Keratinocyte (primary cell): ENCODE results near the gene TCEA2.

Experiments
- EZH2 ChIP-seq: IDR thresholded peaks from one replicate; pipeline ENCODE4 v1.6.1; 2012; ENCODE audit warnings: inconsistent platforms, mild to moderate bottlenecking, low read length, moderate library complexity
- TF ChIP-seq, protein P1 (sequence below), 3 experiments: IDR thresholded peaks in 1 of 3; conservative IDR thresholded peaks in 1 of 3; optimal IDR thresholded peaks in 1 of 3; 2 replicates in 2 of 3; 3 replicates in 1 of 3; pipeline versions ENCODE3 to v1.5.1; 2011; ENCODE audit warnings: low read length in 3 of 3, mild to moderate bottlenecking in 3 of 3, moderate library complexity in 2 of 3, control low read depth in 1 of 3, inconsistent platforms in 1 of 3; ENCODE audit not compliant: insufficient read depth in 2 of 3; ENCODE audit errors: extremely low read depth in 1 of 3

DNA sequence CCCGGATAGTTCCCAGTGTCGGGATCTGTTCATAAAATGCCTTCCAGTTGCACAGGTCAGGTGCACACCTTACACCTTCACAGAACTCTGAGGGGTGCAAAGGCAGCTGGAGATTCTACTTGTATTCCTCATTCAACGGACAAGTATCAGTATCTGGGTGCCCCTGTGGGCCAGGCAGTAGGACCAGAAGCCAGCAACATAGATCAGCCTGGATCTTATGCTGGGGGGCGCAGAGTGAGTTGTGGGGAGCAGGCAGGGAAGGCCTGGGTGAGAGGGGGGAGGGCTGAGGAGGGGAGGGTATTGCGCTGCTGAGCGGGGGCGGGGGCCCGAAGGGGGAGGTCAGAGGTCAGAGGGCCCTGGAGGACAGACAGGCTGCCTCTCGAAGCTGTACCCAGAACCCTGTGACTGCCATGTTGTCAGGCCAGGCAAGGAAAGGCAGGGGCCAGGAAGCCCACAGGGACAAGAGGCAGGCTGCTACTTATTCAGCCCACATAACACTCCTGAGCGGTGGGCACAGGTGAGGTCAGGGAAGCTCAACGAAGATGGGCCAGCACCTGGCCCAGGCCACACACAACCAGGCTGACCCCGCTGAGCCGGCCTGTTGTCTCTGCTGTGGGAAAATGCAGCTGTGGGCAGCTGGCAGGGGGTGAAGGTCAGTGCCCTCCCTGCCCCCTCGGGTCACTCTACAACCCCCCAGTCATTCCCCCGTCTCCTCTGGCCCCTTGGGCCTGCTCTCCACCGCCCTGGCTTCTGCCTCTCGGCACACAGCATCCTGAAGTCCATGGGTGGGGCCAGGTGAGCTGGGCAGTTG is 18.0 kb downstream of the TCEA2 start:
- TF ChIP-seq, protein P1, sequence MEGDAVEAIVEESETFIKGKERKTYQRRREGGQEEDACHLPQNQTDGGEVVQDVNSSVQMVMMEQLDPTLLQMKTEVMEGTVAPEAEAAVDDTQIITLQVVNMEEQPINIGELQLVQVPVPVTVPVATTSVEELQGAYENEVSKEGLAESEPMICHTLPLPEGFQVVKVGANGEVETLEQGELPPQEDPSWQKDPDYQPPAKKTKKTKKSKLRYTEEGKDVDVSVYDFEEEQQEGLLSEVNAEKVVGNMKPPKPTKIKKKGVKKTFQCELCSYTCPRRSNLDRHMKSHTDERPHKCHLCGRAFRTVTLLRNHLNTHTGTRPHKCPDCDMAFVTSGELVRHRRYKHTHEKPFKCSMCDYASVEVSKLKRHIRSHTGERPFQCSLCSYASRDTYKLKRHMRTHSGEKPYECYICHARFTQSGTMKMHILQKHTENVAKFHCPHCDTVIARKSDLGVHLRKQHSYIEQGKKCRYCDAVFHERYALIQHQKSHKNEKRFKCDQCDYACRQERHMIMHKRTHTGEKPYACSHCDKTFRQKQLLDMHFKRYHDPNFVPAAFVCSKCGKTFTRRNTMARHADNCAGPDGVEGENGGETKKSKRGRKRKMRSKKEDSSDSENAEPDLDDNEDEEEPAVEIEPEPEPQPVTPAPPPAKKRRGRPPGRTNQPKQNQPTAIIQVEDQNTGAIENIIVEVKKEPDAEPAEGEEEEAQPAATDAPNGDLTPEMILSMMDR (optimal IDR thresholded peaks at IDR 0.05 in 1 of 3, IDR thresholded peaks at IDR 0.05 in 1 of 3, conservative IDR thresholded peaks at IDR 0.05 in 1 of 3; ENCODE audit: extremely low read depth in 1 of 3, insufficient read depth in 2 of 3, low read length in 3 of 3), result no peak
- TF ChIP-seq EZH2, result no peak
